Measurements from ENCODE around the gene GNAS-AS1.

DNA sequence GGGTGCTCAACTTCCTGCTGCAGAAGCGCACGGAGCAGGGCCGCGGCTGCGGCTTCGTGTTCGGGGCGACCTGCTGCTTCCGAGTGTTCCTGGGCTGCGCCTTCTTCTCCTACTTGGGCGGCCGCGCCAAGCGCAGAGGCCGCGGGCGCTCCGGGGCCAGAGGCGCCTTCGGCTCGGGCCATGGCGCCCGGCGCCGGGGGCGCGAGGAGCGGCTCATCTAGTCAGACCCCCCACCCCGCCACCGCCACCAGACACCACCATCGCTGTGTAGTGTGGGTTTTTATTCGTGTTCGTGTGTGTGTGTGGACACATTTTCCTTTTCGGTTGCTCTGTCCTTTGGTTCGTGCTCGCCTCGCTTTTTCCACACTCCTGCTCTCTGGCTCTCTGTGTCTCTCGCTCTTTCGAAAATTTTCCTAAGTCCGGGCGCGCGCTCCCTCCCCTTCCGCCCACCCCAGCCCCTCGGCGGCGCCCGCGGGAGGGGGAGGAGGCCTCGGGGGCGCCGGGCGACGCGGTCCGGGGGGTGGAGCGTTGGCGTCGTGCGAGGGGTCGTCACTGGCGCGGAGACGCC, 39.9 kb upstream of the GNAS-AS1 start:
- TF ChIP-seq YY1 (IDR thresholded peaks at IDR 0.05; ENCODE audit: insufficient read depth, insufficient read length) (peak; percentile 6), ZNF274 (IDR thresholded peaks at IDR 0.05; ENCODE audit: low read depth, low read length) (no peak), SUZ12 (IDR thresholded peaks at IDR 0.05; ENCODE audit: extremely low read depth, insufficient read depth, insufficient read length) (no peak)

All from NT2/D1 (cell line).